HCT116 (cell line): Measurements from ENCODE around the gene SNX20. TPM values are rescaled to one million over a fixed set of nuclear protein-coding genes. Genes with fewer than 3 reads are reported as not detected.

ENCODE experiments used
- ATAC-seq: fragments of 200-7000 bp; cut with Tn5 transposase; 2 replicates; pipeline ENCODE4 v1.9.1; 2020; ENCODE audit warnings: mild to moderate bottlenecking, moderate library complexity
- BruUV-seq: library from RNA; stranded (reverse); fragments of 400-500 nt; replicated peaks from 2 replicates; lab custom pipeline; 2021; lab: Mats Ljungman, UMichigan
- CTCF ChIA-PET: fragments of 300-600 bp; sonication (Branson Sonifier 250); formaldehyde crosslinking; loops from one replicate; lab custom pipeline; 2021; ENCODE audit warnings: antibody characterized with exemption; lab: Charles Lee
- POLR2A ChIA-PET: fragments of 300-600, 350-600 bp; sonication (Branson Sonifier 250); formaldehyde crosslinking; loops from one replicate; lab custom pipeline; 2021; ENCODE audit warnings: antibody characterized with exemption; lab: Charles Lee
- RAD21 ChIA-PET, 2 experiments: fragments of 300-600 bp; sonication (Branson Sonifier 250); formaldehyde crosslinking; loops; one replicate each; lab custom pipeline; 2023; ENCODE audit warnings: low total read pairs in 2 of 2; ENCODE audit not compliant: uncharacterized antibody in 2 of 2, unreplicated experiment in 2 of 2, low non-redundant PET in 1 of 2; lab: Charles Lee
- DNase-seq: peaks from one replicate; pipeline ENCODE4 v3.0.0-alpha.2; 2010; ENCODE audit warnings: low read depth, low spot score
- H2AFZ ChIP-seq: fragments of 200-600 bp; shearing (Covaris generic), sonication (generic); 2 replicates; pipeline ENCODE4 v1.6.1; 2017; ENCODE audit warnings: low read depth, mixed run types, mixed read lengths, antibody characterized with exemption, low read length; ENCODE audit not compliant: poor library complexity, severe bottlenecking
- H3K27ac ChIP-seq: 2 replicates; pipeline ENCODE4 v1.5.1; 2012; ENCODE audit warnings: low read depth, low read length
- H3K27me3 ChIP-seq: fragments of 200-600 bp; sonication (generic); 2 replicates; pipeline ENCODE4 v1.6.1; 2016; ENCODE audit warnings: mixed run types, low read length, mixed read lengths; ENCODE audit not compliant: insufficient read depth
- H3K36me3 ChIP-seq, 2 experiments: fragments of 200-500 bp in 1 of 2; fragments of 200-600 bp in 1 of 2; sonication (Bioruptor generic) in 1 of 2; sonication (generic) in 1 of 2; 2 replicates each; pipeline versions ENCODE4 v1.5.1 to v1.6.1; 2014 to 2016; ENCODE audit warnings: low read length in 2 of 2, inconsistent platforms in 1 of 2, mixed read lengths in 1 of 2, mixed run types in 1 of 2; ENCODE audit not compliant: insufficient read depth in 2 of 2, control insufficient read depth in 1 of 2
- H3K4me1 ChIP-seq, 2 experiments: fragments of 200-600 bp in 1 of 2; sonication (generic) in 1 of 2; 2 replicates each; pipeline versions ENCODE4 v1.5.1 to v1.6.1; 2012 to 2017; ENCODE audit warnings: low read length in 2 of 2, inconsistent platforms in 1 of 2, mild to moderate bottlenecking in 1 of 2, mixed read lengths in 1 of 2, mixed run types in 1 of 2, moderate library complexity in 1 of 2; ENCODE audit not compliant: insufficient read depth in 2 of 2, control insufficient read depth in 1 of 2
- H3K4me2 ChIP-seq: fragments of 200-600 bp; sonication (generic); 2 replicates; pipeline ENCODE4 v1.6.1; 2017; ENCODE audit warnings: mixed run types, low read length, mixed read lengths
- H3K4me3 ChIP-seq, 2 experiments: fragments of 200-600 bp in 1 of 2; sonication (generic) in 1 of 2; replicated peaks in 1 of 2; 2 replicates each; pipeline ENCODE4 v1.5.1; 2011 to 2016; ENCODE audit warnings: low read length in 2 of 2, control low read depth in 1 of 2, low read depth in 1 of 2, mild to moderate bottlenecking in 1 of 2, mixed read lengths in 1 of 2, mixed run types in 1 of 2
- H3K79me2 ChIP-seq: fragments of 200-600 bp; sonication (generic); 2 replicates; pipeline ENCODE4 v1.6.1; 2017; ENCODE audit warnings: mild to moderate bottlenecking, mixed run types, low read length, moderate library complexity, mixed read lengths; ENCODE audit not compliant: insufficient read depth
- H3K9ac ChIP-seq: fragments of 200-600 bp; sonication (generic); 2 replicates; pipeline ENCODE4 v1.6.1; 2016; ENCODE audit warnings: low read length, mixed read lengths
- H3K9me2 ChIP-seq: fragments of 200-600 bp; sonication (generic), shearing (Covaris generic); 2 replicates; pipeline ENCODE4 v1.6.1; 2017; ENCODE audit warnings: mixed run types, mild to moderate bottlenecking, moderate library complexity; ENCODE audit not compliant: insufficient read depth
- H3K9me3 ChIP-seq, 2 experiments: fragments of 200-500 bp in 1 of 2; fragments of 200-600 bp in 1 of 2; sonication (Bioruptor generic) in 1 of 2; sonication (generic) in 1 of 2; 2 replicates each; pipeline ENCODE4 v1.6.1; 2014 to 2017; ENCODE audit warnings: low read length in 2 of 2, mixed read lengths in 2 of 2, inconsistent platforms in 1 of 2, low read depth in 1 of 2, mild to moderate bottlenecking in 1 of 2, mixed run types in 1 of 2, moderate library complexity in 1 of 2; ENCODE audit not compliant: control insufficient read depth in 1 of 2, insufficient read depth in 1 of 2
- H4K20me1 ChIP-seq: fragments of 200-600 bp; sonication (generic), shearing (Covaris generic); 2 replicates; pipeline ENCODE4 v1.6.1; 2017; ENCODE audit warnings: mixed run types, mild to moderate bottlenecking, moderate library complexity; ENCODE audit not compliant: insufficient read depth
- ATF3 ChIP-seq: IDR thresholded peaks from 2 replicates; pipeline ENCODE4 v1.6.1; 2012
- CBX3 ChIP-seq: IDR thresholded peaks from 2 replicates; pipeline ENCODE4 v1.6.1; 2012; ENCODE audit warnings: low read depth
- CEBPB ChIP-seq: IDR thresholded peaks from 2 replicates; pipeline ENCODE4 v1.6.1; 2012; ENCODE audit warnings: low read depth
- EGR1 ChIP-seq: IDR thresholded peaks from 2 replicates; pipeline ENCODE4 v1.6.1; 2012; ENCODE audit warnings: low read depth
- ELF1 ChIP-seq: IDR thresholded peaks from 2 replicates; pipeline ENCODE4 v1.6.1; 2012; ENCODE audit warnings: low read depth, borderline replicate concordance
- EZH2phosphoT487 ChIP-seq: fragments of 200-600 bp; IDR thresholded peaks from 2 replicates; pipeline ENCODE4 v1.6.1; 2018; ENCODE audit warnings: antibody characterized with exemption, borderline replicate concordance
- FOSL1 ChIP-seq: IDR thresholded peaks from 2 replicates; pipeline ENCODE4 v1.6.1; 2012; ENCODE audit warnings: low read depth
- JUND ChIP-seq: IDR thresholded peaks from 2 replicates; pipeline ENCODE4 v1.6.1; 2012
- MAX ChIP-seq: IDR thresholded peaks from 2 replicates; pipeline ENCODE4 v1.6.1; 2012
- POLR2A ChIP-seq: IDR thresholded peaks from 2 replicates; pipeline ENCODE4 v1.7.0; 2011; ENCODE audit warnings: borderline replicate concordance; ENCODE audit not compliant: insufficient read depth, insufficient read length; ENCODE audit errors: extremely low read depth
- POLR2AphosphoS5 ChIP-seq: IDR thresholded peaks from 2 replicates; pipeline ENCODE4 v1.6.1; 2011; ENCODE audit warnings: mild to moderate bottlenecking, low read depth, low read length, moderate library complexity
- RAD21 ChIP-seq: IDR thresholded peaks from 2 replicates; pipeline ENCODE4 v1.6.1; 2012; ENCODE audit warnings: low read depth, mild to moderate bottlenecking
- REST ChIP-seq: IDR thresholded peaks from 2 replicates; pipeline ENCODE4 v1.6.1; 2012; ENCODE audit warnings: low read depth
- SIN3A ChIP-seq: IDR thresholded peaks from 2 replicates; pipeline ENCODE4 v1.6.1; 2012; ENCODE audit warnings: low read depth
- SP1 ChIP-seq: IDR thresholded peaks from 2 replicates; pipeline ENCODE4 v1.6.1; 2012; ENCODE audit warnings: low read depth
- SRF ChIP-seq: IDR thresholded peaks from 2 replicates; pipeline ENCODE4 v1.6.1; 2012; ENCODE audit warnings: low read depth
- TCF7L2 ChIP-seq: IDR thresholded peaks from 2 replicates; pipeline ENCODE4 v1.7.0; 2011; ENCODE audit warnings: borderline replicate concordance, inconsistent platforms; ENCODE audit not compliant: insufficient read depth, insufficient read length; ENCODE audit errors: extremely low read depth
- YY1 ChIP-seq: IDR thresholded peaks from 2 replicates; pipeline ENCODE4 v1.6.1; 2011; ENCODE audit warnings: low read length, low read depth, moderate library complexity, mild to moderate bottlenecking; ENCODE audit not compliant: insufficient replicate concordance; ENCODE audit errors: extremely low read depth
- ZFX ChIP-seq: fragments of 450-650 bp; IDR thresholded peaks from 2 replicates; pipeline ENCODE4 v1.6.1; 2017
- ZNF274 ChIP-seq: fragments of 200-500 bp; sonication (Bioruptor generic); IDR thresholded peaks from 2 replicates; pipeline ENCODE4 v1.6.1; 2014; ENCODE audit warnings: mild to moderate bottlenecking, low read depth, low read length, inconsistent platforms
- intact Hi-C: fragments of 100-400 bp; cut with micrococcal nuclease; formaldehyde crosslinking; loops from 2 replicates; pipeline ENCODE4 v1.10.0; 2022
- total RNA-seq: library from RNA; stranded (reverse); gene quantifications from one replicate; pipeline ENCODE4 v1.2.1, GENCODE V29; 2021; ENCODE audit not compliant: unreplicated experiment

SNX20 gene
- total RNA-seq, 1 experiment from 2014 or later, result 0.07 TPM

- RAD21 ChIA-PET, result no interaction called here
These were observed 23.1 kb upstream of the SNX20 start for GRCh38 chr16:50704245-50704644.

More at GRCh38 chr16:50704245-50704644, 23.1 kb upstream of the SNX20 start:
- no peak for ATAC-seq
- Histone ChIP-seq H3K4me1 (no peaks in the 10 kb centered on the region), H4K20me1 (no peaks in the 10 kb centered on the region), H3K4me3 (no peak overlapping the region), H2AFZ (no peak overlapping the region), H3K79me2 (no peaks in the 10 kb centered on the region), H3K27me3 (no peaks in the 10 kb centered on the region), H3K9ac (no peak overlapping the region), H3K27ac (no peak overlapping the region), H3K36me3 (no peaks in the 10 kb centered on the region), H3K9me3 (peaks cover 8 to 19% of the 10 kb centered on the region in 2 experiments; a peak in 2 of 4 replicates), H3K4me2 (no peak overlapping the region), H3K9me2 (no peaks in the 10 kb centered on the region)
- no TSS peak for BruUV-seq
- ChIA-PET POLR2A (no interaction called here), CTCF (no interaction called here)
- DNase-seq, result no peak
- intact Hi-C loops, result no loop called here
- TF ChIP-seq RAD21 (no peak), EZH2phosphoT487 (no peak), MAX (no peak), ELF1 (no peak), TCF7L2 (no peak), CEBPB (no peak), ZFX (no peak), POLR2A (no peak), REST (no peak), FOSL1 (no peak), SRF (no peak), JUND (no peak), CBX3 (no peak), SP1 (no peak), EGR1 (no peak), ZNF274 (no peak), POLR2AphosphoS5 (no peak), SIN3A (no peak), YY1 (no peak), ATF3 (no peak)
